OCI-LY3 (cell line): ENCODE data around the gene MED31.

Experiments
- CTCF ChIP-seq: fragments of 200-600, 300-600 bp; sonication (generic); IDR thresholded peaks from 2 replicates; pipeline ENCODE4 v1.5.1; 2014; ENCODE audit warnings: antibody characterized with exemption, low read length, low read depth
- EZH2phosphoT487 ChIP-seq: fragments of 200-600 bp; shearing (Covaris generic); IDR thresholded peaks from 2 replicates; pipeline ENCODE4 v1.6.1; 2018; ENCODE audit warnings: antibody characterized with exemption, mixed run types, low read depth

GRCh38 chr17:6610011-6610410 is 41.4 kb downstream of the MED31 start:
- TF ChIP-seq EZH2phosphoT487 (no peak), CTCF (no peak)
